G401 (cell line): ENCODE measurements around the gene JUND. TPM values are rescaled to one million over a fixed set of nuclear protein-coding genes. Genes with fewer than 3 reads are reported as not detected.
A peak's percentile ranks its signal among the peaks of the same experiment; 100 is the strongest.
"Not testable (repeated sequence)": the region's sequence is repeated elsewhere in the genome, so short reads cannot be mapped to it uniquely, and the experiment has no call there.

Experiments used
- DNase-seq: peaks from one replicate; pipeline ENCODE4 v3.0.0-alpha.2; 2015; ENCODE audit warnings: low spot score
- in situ Hi-C: cut with HindIII; loops from 2 replicates; pipeline ENCODE4 v1.10.0; 2016; ENCODE audit warnings: low sequenced_read_pairs, mixed read lengths
- total RNA-seq: library from RNA; depleted of rRNA; stranded (reverse); fragments of >200 nt; shearing (Covaris generic); gene quantifications from 2 replicates; pipeline ENCODE4 v1.2.3, GENCODE V29; 2014; rRNA removed

The JUND gene
- 263 and 286 TPM in 2 replicates for total RNA-seq

GRCh38 chr19:18281082-18282020 lies at the start of gene JUND:
Gene JUND (minus strand): TSS chr19:18281622. CDS start chr19:18281484, 138 bp downstream.
- DNase-seq: peak; percentile 97

GRCh38 chr19:18330868-18331267 lies 49.4 kb upstream of the JUND start:
- DNase-seq: no peak
- in situ Hi-C loops: no loop called here

More at GRCh38 chr19:18281082-18282020, at the start of gene JUND:
- in situ Hi-C loops: no loop called here

GRCh38 chr19:18329035-18329376 lies 47.6 kb upstream of the JUND start:
- no peak for DNase-seq
- in situ Hi-C loops: no loop called here

GRCh38 chr19:18328340-18329034 lies 47.1 kb upstream of the JUND start:
- in situ Hi-C loops: no loop called here
- DNase-seq: peak; percentile 99

GRCh38 chr19:18326772-18327171 lies 45.4 kb upstream of the JUND start:
- in situ Hi-C loops: no loop called here
- no peak for DNase-seq

GRCh38 chr19:18324373-18324731 lies 42.9 kb upstream of the JUND start:
- DNase-seq, in situ Hi-C loops: not testable (repeated sequence)

- in situ Hi-C loops: no loop called here
- DNase-seq: peak; percentile 98
Observed at GRCh38 chr19:18322759-18323460, 41.5 kb upstream of the JUND start, which contains the start of gene LSM4. Gene LSM4 (minus strand): TSS chr19:18323076. CDS start chr19:18323020, 56 bp downstream.

- in situ Hi-C loops: no loop called here
- DNase-seq: peak; percentile 30
Observed at GRCh38 chr19:18322318-18322758, 40.9 kb upstream of the JUND start.

GRCh38 chr19:18321734-18322102 lies 40.3 kb upstream of the JUND start:
- in situ Hi-C loops: no loop called here
- DNase-seq: no peak

GRCh38 chr19:18320865-18321733 lies 39.7 kb upstream of the JUND start:
- in situ Hi-C loops: no loop called here

GRCh38 chr19:18319591-18320135 lies 38.2 kb upstream of the JUND start:
- no peak for DNase-seq
- in situ Hi-C loops: no loop called here

More at GRCh38 chr19:18320865-18321733, 39.7 kb upstream of the JUND start:
- DNase-seq: no peak

GRCh38 chr19:18317961-18318800 lies 36.8 kb upstream of the JUND start:
- DNase-seq: no peak
- in situ Hi-C loops: no loop called here

- no peak for DNase-seq
- in situ Hi-C loops: no loop called here
Observed at GRCh38 chr19:18313398-18313797, 32.0 kb upstream of the JUND start.

- no peak for DNase-seq
- in situ Hi-C loops: no loop called here
Observed at GRCh38 chr19:18312092-18312534, 30.7 kb upstream of the JUND start.

- in situ Hi-C loops: no loop called here
- DNase-seq: no peak
Observed at GRCh38 chr19:18311502-18312091, 30.2 kb upstream of the JUND start.

GRCh38 chr19:18310966-18311365 lies 29.5 kb upstream of the JUND start:
- in situ Hi-C loops: no loop called here
- DNase-seq: no peak
